Endothelial cell of umbilical vein (primary cell): Measurements from ENCODE around the gene SHROOM4. TPM values are rescaled to one million over a fixed set of nuclear protein-coding genes. Genes with fewer than 3 reads are reported as not detected.

Experiments used
- BruUV-seq: library from RNA; stranded (reverse); fragments of 400-500 nt; replicated peaks from 2 replicates; lab custom pipeline; 2021; lab: Mats Ljungman, UMichigan
- CTCF ChIA-PET: fragments of 300-600, 350-600 bp; sonication (Branson Sonifier 250); formaldehyde crosslinking; loops from one replicate; lab custom pipeline; 2021; ENCODE audit warnings: antibody characterized with exemption, inconsistent platforms; lab: Charles Lee
- POLR2A ChIA-PET: fragments of 300-600, 350-600 bp; sonication (Branson Sonifier 250); formaldehyde crosslinking; loops from one replicate; lab custom pipeline; 2021; ENCODE audit warnings: antibody characterized with exemption, inconsistent platforms; lab: Charles Lee
- DNase-seq: peaks from one replicate; pipeline ENCODE4 v3.0.0-alpha.2; 2011; ENCODE audit warnings: low read depth, low spot score
- FAIRE-seq: peaks from 2 replicates; lab custom pipeline; 2011; peaks lifted over from hg19 to GRCh38; lab: Jason Lieb, UNC
- H2AFZ ChIP-seq: 2 replicates; pipeline ENCODE4 v1.6.0; 2012; ENCODE audit warnings: low read depth, low read length, control low read depth, inconsistent platforms
- H3K27ac ChIP-seq: 2 replicates; pipeline ENCODE4 v1.5.1; 2011; ENCODE audit warnings: low read depth, mild to moderate bottlenecking, control low read depth, low read length, moderate library complexity; ENCODE audit not compliant: insufficient read depth
- H3K27me3 ChIP-seq, 2 experiments: 2 replicates each; pipeline versions ENCODE4 v1.6.0 to v1.6.1; 2011; ENCODE audit warnings: low read length in 2 of 2, mixed read lengths in 1 of 2; ENCODE audit not compliant: control insufficient read depth in 2 of 2, insufficient read depth in 2 of 2
- H3K36me3 ChIP-seq, 2 experiments: 2 replicates in 1 of 2; 3 replicates in 1 of 2; pipeline ENCODE4 v1.5.1; 2011; ENCODE audit warnings: low read length in 2 of 2, mild to moderate bottlenecking in 1 of 2, moderate library complexity in 1 of 2; ENCODE audit not compliant: control insufficient read depth in 2 of 2, insufficient read depth in 2 of 2; ENCODE audit errors: extremely low read depth in 1 of 2
- H3K4me1 ChIP-seq: 3 replicates; pipeline ENCODE4 v1.5.1; 2011; ENCODE audit warnings: mild to moderate bottlenecking, low read length; ENCODE audit not compliant: control insufficient read depth, insufficient read depth; ENCODE audit errors: extremely low read depth
- H3K4me2 ChIP-seq: 2 replicates; pipeline ENCODE4 v1.6.1; 2011; ENCODE audit warnings: low read length, control low read depth, mixed read lengths; ENCODE audit not compliant: insufficient read depth
- H3K4me3 ChIP-seq, 3 experiments: fragments of 200-600 bp in 1 of 3; sonication (generic), shearing (Covaris generic) in 1 of 3; replicated peaks in 1 of 3; 2 replicates each; pipeline ENCODE4 v1.5.1; 2011 to 2016; ENCODE audit warnings: control low read depth in 3 of 3, low read length in 3 of 3, mild to moderate bottlenecking in 2 of 3, inconsistent platforms in 1 of 3, low read depth in 1 of 3, moderate library complexity in 1 of 3; ENCODE audit not compliant: insufficient read depth in 1 of 3
- H3K79me2 ChIP-seq: 2 replicates; pipeline ENCODE4 v1.6.0; 2012; ENCODE audit warnings: low read length, inconsistent platforms; ENCODE audit not compliant: control insufficient read depth, insufficient read depth
- H3K9ac ChIP-seq: replicated peaks from 2 replicates; pipeline ENCODE3; 2011; ENCODE audit warnings: low read length, control low read depth; ENCODE audit not compliant: insufficient read depth; ENCODE audit errors: extremely low read depth
- H3K9me1 ChIP-seq: replicated peaks from 3 replicates; pipeline ENCODE4 v1.6.0; 2011; ENCODE audit warnings: mild to moderate bottlenecking, low read length; ENCODE audit not compliant: control insufficient read depth, insufficient read depth; ENCODE audit errors: extremely low read depth
- H3K9me3 ChIP-seq: replicated peaks from 2 replicates; pipeline ENCODE4 v1.5.1; 2012; ENCODE audit warnings: low read length, inconsistent platforms; ENCODE audit not compliant: control insufficient read depth, insufficient read depth
- H4K20me1 ChIP-seq: replicated peaks from 2 replicates; pipeline ENCODE3; 2011; ENCODE audit warnings: mild to moderate bottlenecking, low read length; ENCODE audit not compliant: control insufficient read depth, insufficient read depth; ENCODE audit errors: extremely low read depth
- EZH2 ChIP-seq: IDR thresholded peaks from 2 replicates; pipeline ENCODE4 v1.6.1; 2012; ENCODE audit warnings: borderline replicate concordance, low read depth, mild to moderate bottlenecking, moderate library complexity, low read length, inconsistent platforms; ENCODE audit not compliant: severe bottlenecking
- FOS ChIP-seq: IDR thresholded peaks from 2 replicates; pipeline ENCODE4 v1.6.1; 2011; ENCODE audit warnings: mild to moderate bottlenecking, low read length, moderate library complexity, borderline replicate concordance; ENCODE audit not compliant: insufficient read depth
- GATA2 ChIP-seq: IDR thresholded peaks from 2 replicates; pipeline ENCODE4 v1.7.0; 2011; ENCODE audit warnings: low read depth, mild to moderate bottlenecking, moderate library complexity, mixed read lengths, low read length; ENCODE audit not compliant: insufficient read length, insufficient read depth
- JUN ChIP-seq: IDR thresholded peaks from 2 replicates; pipeline ENCODE4 v1.6.1; 2011; ENCODE audit warnings: borderline replicate concordance, low read depth; ENCODE audit not compliant: insufficient read length, insufficient read depth
- MYC ChIP-seq: IDR thresholded peaks from one replicate; pipeline ENCODE4 v1.6.1; 2011; ENCODE audit warnings: mild to moderate bottlenecking, low read depth, low read length
- POLR2A ChIP-seq: IDR thresholded peaks from 2 replicates; pipeline ENCODE4 v1.6.1; 2012; ENCODE audit warnings: low read depth, mild to moderate bottlenecking, control low read depth, low read length
- POLR2AphosphoS5 ChIP-seq: IDR thresholded peaks from 2 replicates; pipeline ENCODE4 v1.6.1; 2012; ENCODE audit warnings: low read depth, mild to moderate bottlenecking, control low read depth, low read length, moderate library complexity; ENCODE audit not compliant: insufficient read depth
- dilution Hi-C: fragments of 300-500 bp; cut with MboI; formaldehyde crosslinking; loops from one replicate; pipeline ENCODE4 v1.15.0; 2019; ENCODE audit warnings: low sequenced_read_pairs; ENCODE audit not compliant: extremely low pct_ligation_motif_present
- intact Hi-C: fragments of 100-400 bp; cut with micrococcal nuclease; formaldehyde crosslinking; loops from one replicate; pipeline ENCODE4 v1.10.0; 2022
- polyA plus RNA-seq, 4 experiments: library from polyadenylated mRNA; depleted of rRNA in 3 of 4; stranded (reverse) in 3 of 4; unstranded in 1 of 4; fragments of >200 nt; gene quantifications; 2 replicates each; pipeline versions ENCODE4 v1.2.1 to v1.2.3, GENCODE V29; 2011 to 2012; ENCODE audit warnings: missing spikeins in 1 of 4
- total RNA-seq: library from RNA; stranded (reverse); gene quantifications from 2 replicates; pipeline ENCODE4 v1.2.3, GENCODE V29; 2021
- TF ChIP-seq, protein P1 (sequence below), 2 donors: IDR thresholded peaks; 1 replicate in 1 of 2; 2 replicates in 1 of 2; pipeline ENCODE4 v1.5.1; 2011; ENCODE audit warnings: low read length in 2 of 2, mild to moderate bottlenecking in 2 of 2, moderate library complexity in 2 of 2, control low read depth in 1 of 2, inconsistent platforms in 1 of 2, low read depth in 1 of 2; ENCODE audit not compliant: insufficient read depth in 1 of 2; ENCODE audit errors: extremely low read depth in 1 of 2
- TF ChIP-seq, protein P2 (sequence below): IDR thresholded peaks from 2 replicates; pipeline ENCODE4 v1.6.1; 2011; ENCODE audit not compliant: insufficient read depth, insufficient read length

SHROOM4 gene
- total and polyA plus RNA-seq, 2 donors (not counting 3 experiments of a cell fraction or from before 2014, with no cell fraction given): 29.7 to 57.5 TPM

DNA sequence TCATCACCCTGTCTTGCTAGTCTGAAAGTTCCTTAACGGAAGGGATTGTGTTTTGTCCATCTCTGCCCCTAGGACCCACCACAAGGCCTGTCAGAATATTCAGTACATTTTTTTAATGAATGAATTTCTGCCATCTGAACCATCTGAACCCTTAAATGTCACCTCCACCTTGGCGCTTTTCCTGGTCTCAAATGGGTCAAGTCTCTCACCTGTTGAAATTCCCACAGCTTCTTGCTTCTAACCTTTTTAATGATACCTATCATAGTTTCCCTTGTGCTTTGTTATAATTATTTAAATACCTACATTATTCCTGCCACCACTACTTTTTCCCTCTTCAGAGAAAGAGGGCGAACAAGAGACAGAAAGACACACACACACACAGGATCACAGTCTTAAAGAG, 48.0 kb downstream of the SHROOM4 start:
- H3K4me1 ChIP-seq: peaks cover 47% of the 10 kb centered on the region
- ChIA-PET POLR2A (no interaction called here), CTCF (no interaction called here)
- FAIRE-seq (no peak), DNase-seq (no peak)
- H3K4me3 ChIP-seq: no peak overlapping the region
- H3K36me3 ChIP-seq: no peaks in the 10 kb centered on the region
- H3K9me3 ChIP-seq: no peaks in the 10 kb centered on the region
- no TSS peak for BruUV-seq
- H3K27ac ChIP-seq: no peak overlapping the region
- H2AFZ ChIP-seq: no peak overlapping the region
- H3K9ac ChIP-seq: no peak overlapping the region
- no peaks in the 10 kb centered on the region for H3K27me3 ChIP-seq
- dilution Hi-C loops: no loop called here
- peaks cover 3% of the 10 kb centered on the region for H3K79me2 ChIP-seq
- intact Hi-C loops: no loop called here
- H4K20me1 ChIP-seq: no peaks in the 10 kb centered on the region
- TF ChIP-seq POLR2AphosphoS5 (no peak), JUN (no peak), FOS (no peak), MYC (no peak), POLR2A (no peak), GATA2 (no peak), EZH2 (no peak)
- TF ChIP-seq, protein P1, sequence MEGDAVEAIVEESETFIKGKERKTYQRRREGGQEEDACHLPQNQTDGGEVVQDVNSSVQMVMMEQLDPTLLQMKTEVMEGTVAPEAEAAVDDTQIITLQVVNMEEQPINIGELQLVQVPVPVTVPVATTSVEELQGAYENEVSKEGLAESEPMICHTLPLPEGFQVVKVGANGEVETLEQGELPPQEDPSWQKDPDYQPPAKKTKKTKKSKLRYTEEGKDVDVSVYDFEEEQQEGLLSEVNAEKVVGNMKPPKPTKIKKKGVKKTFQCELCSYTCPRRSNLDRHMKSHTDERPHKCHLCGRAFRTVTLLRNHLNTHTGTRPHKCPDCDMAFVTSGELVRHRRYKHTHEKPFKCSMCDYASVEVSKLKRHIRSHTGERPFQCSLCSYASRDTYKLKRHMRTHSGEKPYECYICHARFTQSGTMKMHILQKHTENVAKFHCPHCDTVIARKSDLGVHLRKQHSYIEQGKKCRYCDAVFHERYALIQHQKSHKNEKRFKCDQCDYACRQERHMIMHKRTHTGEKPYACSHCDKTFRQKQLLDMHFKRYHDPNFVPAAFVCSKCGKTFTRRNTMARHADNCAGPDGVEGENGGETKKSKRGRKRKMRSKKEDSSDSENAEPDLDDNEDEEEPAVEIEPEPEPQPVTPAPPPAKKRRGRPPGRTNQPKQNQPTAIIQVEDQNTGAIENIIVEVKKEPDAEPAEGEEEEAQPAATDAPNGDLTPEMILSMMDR (IDR thresholded peaks at IDR 0.05; ENCODE audit: extremely low read depth in 1 of 2, insufficient read depth in 1 of 2, low read depth in 1 of 2, low read length in 2 of 2): no peak
- TF ChIP-seq, protein P2, sequence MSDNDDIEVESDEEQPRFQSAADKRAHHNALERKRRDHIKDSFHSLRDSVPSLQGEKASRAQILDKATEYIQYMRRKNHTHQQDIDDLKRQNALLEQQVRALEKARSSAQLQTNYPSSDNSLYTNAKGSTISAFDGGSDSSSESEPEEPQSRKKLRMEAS: no peak
- H3K9me1 ChIP-seq: no peaks in the 10 kb centered on the region
- no peak overlapping the region for H3K4me2 ChIP-seq
